T-cell (primary cell): ENCODE measurements around the gene JMJD8. TPM values are rescaled to one million over a fixed set of nuclear protein-coding genes. Genes with fewer than 3 reads are reported as not detected.
A peak's percentile ranks its signal among the peaks of the same experiment; 100 is the strongest.

Experiments used
- ATAC-seq, 4 experiments: fragments of 200-7000 bp in 3 of 4; fragments of 150-1000 bp in 1 of 4; cut with Tn5 transposase; replicated peaks in 1 of 4; 1 replicate in 3 of 4; 2 replicates in 1 of 4; pipeline ENCODE4 v1.10.0; 2021; ENCODE audit warnings: moderate library complexity in 3 of 4, mild to moderate bottlenecking in 2 of 4, moderate number of reproducible peaks in 1 of 4
- CTCF ChIA-PET, 2 donors: fragments of 300-600 bp; sonication (Branson Sonifier 250); formaldehyde crosslinking; loops; one replicate each; lab custom pipeline; 2022; ENCODE audit warnings: antibody characterized with exemption in 2 of 2; lab: Charles Lee
- POLR2A ChIA-PET, 2 donors: fragments of 300-600 bp; sonication (Branson Sonifier 250); formaldehyde crosslinking; loops; one replicate each; lab custom pipeline; 2022; ENCODE audit warnings: antibody characterized with exemption in 2 of 2; lab: Charles Lee
- DNase-seq, 35 experiments: peaks; one replicate each; pipeline versions ENCODE4 v3.0.0 to v3.0.0-alpha.2; 2013 to 2023
- H3K27ac ChIP-seq: one replicate; pipeline ENCODE4 v1.5.1; 2013; ENCODE audit warnings: low read length
- H3K27me3 ChIP-seq, 2 experiments: replicated peaks in 1 of 2; 1 replicate in 1 of 2; 2 replicates in 1 of 2; pipeline versions ENCODE4 v1.6.1 to v1.7.0; 2013; ENCODE audit warnings: low read length in 1 of 2, mixed read lengths in 1 of 2; ENCODE audit not compliant: control insufficient read depth in 2 of 2, insufficient read depth in 2 of 2; ENCODE audit errors: extremely low read depth in 1 of 2
- H3K36me3 ChIP-seq, 2 donors: 1 replicate in 1 of 2; 2 replicates in 1 of 2; pipeline versions ENCODE4 v1.6.1 to v1.7.0; 2013; ENCODE audit warnings: low read length in 1 of 2; ENCODE audit not compliant: control insufficient read depth in 2 of 2, insufficient read depth in 1 of 2; ENCODE audit errors: extremely low read depth in 1 of 2
- H3K4me1 ChIP-seq, 2 experiments: 1 replicate in 1 of 2; 2 replicates in 1 of 2; pipeline versions ENCODE4 v1.6.1 to v1.7.0; 2013; ENCODE audit warnings: low read length in 2 of 2, mixed read lengths in 1 of 2; ENCODE audit not compliant: insufficient read depth in 2 of 2, control insufficient read depth in 1 of 2; ENCODE audit errors: extremely low read depth in 1 of 2
- H3K4me3 ChIP-seq, 2 donors: 1 replicate in 1 of 2; 2 replicates in 1 of 2; pipeline versions ENCODE4 v1.5.1 to v1.7.0; 2013; ENCODE audit warnings: mild to moderate bottlenecking in 2 of 2, low read length in 1 of 2, moderate library complexity in 1 of 2; ENCODE audit not compliant: control insufficient read depth in 1 of 2; ENCODE audit errors: extremely low read depth in 1 of 2
- H3K9me3 ChIP-seq: 2 replicates; pipeline ENCODE4 v1.7.0; 2013
- H3K27ac Mint-ChIP-seq, 2 donors: one replicate each; pipeline ENCODE4 v1.8.0; 2020 to 2021; ENCODE audit warnings: mild to moderate bottlenecking in 2 of 2, mixed read lengths in 2 of 2
- H3K27me3 Mint-ChIP-seq, 2 donors: one replicate each; pipeline ENCODE4 v1.8.0; 2021 to 2022; ENCODE audit warnings: mixed read lengths in 2 of 2
- H3K36me3 Mint-ChIP-seq: one replicate; pipeline ENCODE4 v1.8.0; 2021; ENCODE audit warnings: mixed read lengths
- H3K4me1 Mint-ChIP-seq, 3 donors: one replicate each; pipeline ENCODE4 v1.8.0; 2020 to 2022; ENCODE audit warnings: mixed read lengths in 3 of 3, mild to moderate bottlenecking in 1 of 3
- H3K4me3 Mint-ChIP-seq, 3 donors: one replicate each; pipeline ENCODE4 v1.8.0; 2020 to 2022; ENCODE audit warnings: mild to moderate bottlenecking in 3 of 3, mixed read lengths in 3 of 3, moderate library complexity in 3 of 3
- H3K9me3 Mint-ChIP-seq, 3 donors: one replicate each; pipeline ENCODE4 v1.8.0; 2020 to 2022; ENCODE audit warnings: mixed read lengths in 3 of 3
- WGBS: methylation state at CpG from one replicate; pipeline ENCODE4 v1.1.5; 2013; ENCODE audit warnings: missing lambda C conversion rate; ENCODE audit not compliant: insufficient coverage; 5-methylcytosine and 5-hydroxymethylcytosine counted together
- total RNA-seq, 35 experiments: library from RNA in 6 of 35; stranded (reverse) in 6 of 35; fragments of 120-200 nt in 1 of 35; gene quantifications; one replicate each; pipeline versions ENCODE4 v1.2.1 to v1.2.4 and lab custom pipeline; 2013 to 2026

The JMJD8 gene
- total RNA-seq, 5 donors from 2014 or later (not counting 1 experiment from before 2014, with no cell fraction given) = 27.3 to 54.4 (median 49.1) TPM

GRCh38 chr16:687499-687898, 3.4 kb upstream of the JMJD8 start:
- peaks cover 3 to 17% of the 10 kb centered on the region in 2 donors for H3K36me3 ChIP-seq
- Mint-ChIP-seq H3K27me3 (no peaks in the 10 kb centered on the region), H3K36me3 (peaks cover 1% of the 10 kb centered on the region), H3K27ac (no peak overlapping the region), H3K9me3 (no peaks in the 10 kb centered on the region), H3K4me3 (no peak overlapping the region), H3K4me1 (peaks cover 14 to 45% (median 39%) of the 10 kb centered on the region in 3 donors)
- no peak for DNase-seq
- ChIA-PET POLR2A (no interaction called here), CTCF (no interaction called here)
- no peaks in the 10 kb centered on the region for H3K9me3 ChIP-seq
- no peak for ATAC-seq
- WGBS = 90% methylated on average over 18 of the region's 19 CpGs
- no peak overlapping the region for H3K27ac ChIP-seq
- H3K4me1 ChIP-seq = peaks cover 8 to 61% of the 10 kb centered on the region in 2 experiments
- H3K27me3 ChIP-seq = no peaks in the 10 kb centered on the region
- no peak overlapping the region for H3K4me3 ChIP-seq

- CTCF ChIA-PET = no interaction called here
- Mint-ChIP-seq H3K9me3 (no peaks in the 10 kb centered on the region), H3K27ac (no peak overlapping the region), H3K4me3 (peak overlapping the region in 2 of 3 donors; percentile 34 to 45), H3K27me3 (no peaks in the 10 kb centered on the region), H3K4me1 (peaks cover 17 to 47% (median 47%) of the 10 kb centered on the region in 3 donors), H3K36me3 (peaks cover 4% of the 10 kb centered on the region)
- H3K4me1 ChIP-seq = peaks cover 8 to 67% of the 10 kb centered on the region in 2 experiments
- H3K27ac ChIP-seq = no peak overlapping the region
- no peak for ATAC-seq
- H3K36me3 ChIP-seq = peaks cover 8 to 25% of the 10 kb centered on the region in 2 donors
- no peaks in the 10 kb centered on the region for H3K9me3 ChIP-seq
- H3K4me3 ChIP-seq = no peak overlapping the region
- WGBS = 96% methylated on average over 51 of the region's 51 CpGs
- no peaks in the 10 kb centered on the region for H3K27me3 ChIP-seq
- POLR2A ChIA-PET = interaction anchor here in 1 of 2 donors (0.6 kb wide), 1 partner anchor 630 kb away, joined by 5 read pairs; no protein-coding TSS in a partner anchor
- no peak for DNase-seq
These were observed 2.5 kb upstream of the JMJD8 start for GRCh38 chr16:686459-687260.

- CTCF ChIA-PET = no interaction called here
- no peaks in the 10 kb centered on the region for H3K9me3 Mint-ChIP-seq
- no peak for ATAC-seq
These were observed 1.8 kb upstream of the JMJD8 start for GRCh38 chr16:685967-686366.

GRCh38 chr16:684961-685696, 995 bp upstream of the JMJD8 start:
- no peaks in the 10 kb centered on the region for H3K9me3 ChIP-seq
- Mint-ChIP-seq H3K36me3 (peaks cover 4% of the 10 kb centered on the region), H3K27ac (no peak overlapping the region), H3K27me3 (no peaks in the 10 kb centered on the region), H3K4me3 (peak overlapping the region in 2 of 3 donors; percentile 28 to 45), H3K4me1 (peaks cover 10 to 46% (median 46%) of the 10 kb centered on the region in 3 donors), H3K9me3 (no peaks in the 10 kb centered on the region)
- H3K4me3 ChIP-seq = no peak overlapping the region
- WGBS = 94% methylated on average over 56 of the region's 61 CpGs
- ChIA-PET CTCF (no interaction called here), POLR2A (no interaction called here)
- no peak overlapping the region for H3K27ac ChIP-seq
- no peak for DNase-seq
- peaks cover 8 to 28% of the 10 kb centered on the region in 2 donors for H3K36me3 ChIP-seq
- H3K4me1 ChIP-seq = peaks cover 8 to 69% of the 10 kb centered on the region in 2 experiments
- H3K27me3 ChIP-seq = no peaks in the 10 kb centered on the region
- ATAC-seq = no peak

More at GRCh38 chr16:685967-686366, 1.8 kb upstream of the JMJD8 start:
- H3K27me3 ChIP-seq = no peaks in the 10 kb centered on the region
- peaks cover 8 to 72% of the 10 kb centered on the region in 2 experiments for H3K4me1 ChIP-seq
- H3K9me3 ChIP-seq = no peaks in the 10 kb centered on the region
- peaks cover 4% of the 10 kb centered on the region for H3K36me3 Mint-ChIP-seq
- H3K36me3 ChIP-seq = peaks cover 8 to 28% of the 10 kb centered on the region in 2 donors
- peak overlapping the region; percentile 28 to 36 for H3K27ac Mint-ChIP-seq
- H3K27me3 Mint-ChIP-seq = no peaks in the 10 kb centered on the region
- no peak overlapping the region for H3K4me3 ChIP-seq
- WGBS = 82% methylated on average over 8 of the region's 10 CpGs
- no peak for DNase-seq
- no peak overlapping the region for H3K27ac ChIP-seq
- POLR2A ChIA-PET = interaction anchor here in 1 of 2 donors (0.6 kb wide), 1 partner anchor 631 kb away, joined by 5 read pairs; no protein-coding TSS in a partner anchor
- peak overlapping the region in 2 of 3 donors; percentile 45 to 56 for H3K4me3 Mint-ChIP-seq
- H3K4me1 Mint-ChIP-seq = peaks cover 13 to 51% (median 50%) of the 10 kb centered on the region in 3 donors

GRCh38 chr16:683396-684070, 601 bp downstream of the JMJD8 start:
- Histone ChIP-seq H3K27ac (no peak overlapping the region), H3K27me3 (no peaks in the 10 kb centered on the region), H3K36me3 (peaks cover 8 to 28% of the 10 kb centered on the region in 2 donors), H3K4me1 (peaks cover 2 to 66% of the 10 kb centered on the region in 2 experiments), H3K4me3 (peak overlapping the region; percentile 22 to 48), H3K9me3 (no peaks in the 10 kb centered on the region)
- no peaks in the 10 kb centered on the region for H3K9me3 Mint-ChIP-seq
- 22% methylated on average over 56 of the region's 57 CpGs for WGBS
- ATAC-seq (no peak), DNase-seq (no peak)
- H3K27ac Mint-ChIP-seq = peak overlapping the region; percentile 65 to 66
- peaks cover 17 to 42% (median 36%) of the 10 kb centered on the region in 3 donors for H3K4me1 Mint-ChIP-seq
- no peaks in the 10 kb centered on the region for H3K27me3 Mint-ChIP-seq
- peak overlapping the region; percentile 68 to 77 (median 71) for H3K4me3 Mint-ChIP-seq
- H3K36me3 Mint-ChIP-seq = peaks cover 4% of the 10 kb centered on the region
- ChIA-PET POLR2A (no interaction called here), CTCF (no interaction called here)
